ENCODE data around the gene ABR. TPM values are rescaled to one million over a fixed set of nuclear protein-coding genes. Genes with fewer than 3 reads are reported as not detected.

Gene ABR
- total and polyA plus RNA-seq, 12 donors = 5.3 to 152 (median 105) TPM

GRCh38 chr17:1078831-1079561, 100.8 kb downstream of the ABR start:
- intact Hi-C loops (cut with DNase I) = no loop called here
- H3K9me3 ChIP-seq (replicated peaks in 1 of 3) = no peaks in the 10 kb centered on the region

GRCh38 chr17:1077986-1078711, 101.6 kb downstream of the ABR start:
- Histone ChIP-seq H3K27ac (no peak overlapping the region), H3K4me1 (replicated peaks in 1 of 2) (peaks cover 9 to 44% of the 10 kb centered on the region in 2 donors), H3K9me3 (replicated peaks in 1 of 3) (no peaks in the 10 kb centered on the region), H3K27me3 (no peaks in the 10 kb centered on the region), H3K4me3 (no peak overlapping the region), H3K36me3 (replicated peaks in 1 of 2) (peaks cover 0 to 15% of the 10 kb centered on the region in 2 donors)
- intact Hi-C loops (cut with DNase I) = no loop called here
- WGBS, 4 donors = 77 to 90% (median 83%) methylated on average over 33 to 42 of the region's 42 CpGs
- peak in 1 of 7 donors; percentile 28 for DNase-seq
- no peak for TF ChIP-seq POLR2A (IDR thresholded peaks at IDR 0.05)
- TF ChIP-seq CTCF (IDR thresholded peaks at IDR 0.05) = no peak

More at GRCh38 chr17:1078831-1079561, 100.8 kb downstream of the ABR start:
- TF ChIP-seq CTCF (IDR thresholded peaks at IDR 0.05) (no peak), POLR2A (IDR thresholded peaks at IDR 0.05) (no peak)
- Histone ChIP-seq H3K36me3 (replicated peaks in 1 of 2) (peaks cover 0 to 15% of the 10 kb centered on the region in 2 donors), H3K27me3 (no peaks in the 10 kb centered on the region), H3K4me3 (no peak overlapping the region), H3K4me1 (replicated peaks in 1 of 2) (peaks cover 9 to 49% of the 10 kb centered on the region in 2 donors), H3K27ac (peak overlapping the region in 2 of 5 donors; percentile 24 to 55)
- DNase-seq = peak; percentile 64 to 83 (median 77)
- 37 to 76% (median 55%) methylated on average over 18 to 43 of the region's 43 CpGs for WGBS, 4 donors

- Histone ChIP-seq H3K4me3 (no peak overlapping the region), H3K36me3 (replicated peaks in 1 of 2) (peaks cover 0 to 14% of the 10 kb centered on the region in 2 donors), H3K9me3 (replicated peaks in 1 of 3) (no peaks in the 10 kb centered on the region), H3K27me3 (no peaks in the 10 kb centered on the region), H3K27ac (no peak overlapping the region), H3K4me1 (replicated peaks in 1 of 2) (peaks cover 9 to 39% of the 10 kb centered on the region in 2 donors)
- TF ChIP-seq POLR2A (IDR thresholded peaks at IDR 0.05) (no peak), CTCF (IDR thresholded peaks at IDR 0.05) (no peak)
- WGBS, 4 donors = 91 to 100% (median 96%) methylated on average over 1 to 10 of the region's 10 CpGs
- intact Hi-C loops (cut with DNase I) = no loop called here
- DNase-seq = no peak
These were observed 102.2 kb downstream of the ABR start for GRCh38 chr17:1077581-1077985.

- peaks cover 0 to 15% of the 10 kb centered on the region in 2 donors for H3K36me3 ChIP-seq (replicated peaks in 1 of 2)
- 87 to 96% (median 91%) methylated on average over 6 of the region's 6 CpGs for WGBS, 4 donors
- H3K27ac ChIP-seq = no peak overlapping the region
- peaks cover 9 to 32% of the 10 kb centered on the region in 2 donors for H3K4me1 ChIP-seq (replicated peaks in 1 of 2)
- no peaks in the 10 kb centered on the region for H3K27me3 ChIP-seq
- intact Hi-C loops (cut with DNase I) = no loop called here
- H3K4me3 ChIP-seq = no peak overlapping the region
- no peak for TF ChIP-seq CTCF (IDR thresholded peaks at IDR 0.05)
- no peak for TF ChIP-seq POLR2A (IDR thresholded peaks at IDR 0.05)
- DNase-seq = no peak
- no peaks in the 10 kb centered on the region for H3K9me3 ChIP-seq (replicated peaks in 1 of 3)
These were observed 102.8 kb downstream of the ABR start for GRCh38 chr17:1076982-1077302.

All from adrenal gland (tissue), 12 donors.